Calu3 (cell line): ENCODE measurements around the gene ZNF138. TPM values are rescaled to one million over a fixed set of nuclear protein-coding genes. Genes with fewer than 3 reads are reported as not detected.

Experiments
- BruUV-seq: library from RNA; stranded (reverse); fragments of 400-500 nt; replicated peaks from 2 replicates; lab custom pipeline; 2021; lab: Mats Ljungman, UMichigan
- CTCF ChIA-PET: fragments of 300-600 bp; sonication (Branson Sonifier 250); formaldehyde crosslinking; loops from one replicate; lab custom pipeline; 2022; ENCODE audit warnings: antibody characterized with exemption; lab: Charles Lee
- DNase-seq: peaks from one replicate; pipeline ENCODE4 v3.0.0; 2022
- H3K27ac Mint-ChIP-seq: one replicate; pipeline ENCODE4 v1.8.0; 2022; ENCODE audit warnings: mixed read lengths; ENCODE audit not compliant: unreplicated experiment
- H3K27me3 Mint-ChIP-seq: one replicate; pipeline ENCODE4 v1.8.0; 2022; ENCODE audit warnings: mixed read lengths; ENCODE audit not compliant: unreplicated experiment
- H3K36me3 Mint-ChIP-seq: one replicate; pipeline ENCODE4 v1.8.0; 2022; ENCODE audit warnings: mild to moderate bottlenecking, moderate library complexity, mixed read lengths; ENCODE audit not compliant: insufficient read depth, unreplicated experiment
- H3K4me1 Mint-ChIP-seq: one replicate; pipeline ENCODE4 v1.8.0; 2022; ENCODE audit warnings: mild to moderate bottlenecking, low read depth, mixed read lengths; ENCODE audit not compliant: unreplicated experiment
- H3K4me3 Mint-ChIP-seq: one replicate; pipeline ENCODE4 v1.8.0; 2022; ENCODE audit warnings: mild to moderate bottlenecking, low read depth, moderate library complexity, mixed read lengths; ENCODE audit not compliant: unreplicated experiment
- H3K9me3 Mint-ChIP-seq: one replicate; pipeline ENCODE4 v1.8.0; 2022; ENCODE audit warnings: low read depth, mixed read lengths; ENCODE audit not compliant: unreplicated experiment
- intact Hi-C: fragments of 100-400 bp; cut with micrococcal nuclease; formaldehyde crosslinking; loops from one replicate; pipeline ENCODE4 v1.10.0; 2022; ENCODE audit not compliant: unreplicated experiment
- total RNA-seq: library from RNA; stranded (reverse); gene quantifications from 2 replicates; pipeline ENCODE4 v1.2.3, GENCODE V29; 2022
- TF ChIP-seq, protein P1 (sequence below): fragments of 200-600 bp; IDR thresholded peaks from one replicate; pipeline ENCODE4 v1.8.0; 2022; ENCODE audit warnings: antibody characterized with exemption; ENCODE audit not compliant: unreplicated experiment

ZNF138 gene
- total RNA-seq, 1 experiment from 2014 or later: 5.5 TPM

DNA sequence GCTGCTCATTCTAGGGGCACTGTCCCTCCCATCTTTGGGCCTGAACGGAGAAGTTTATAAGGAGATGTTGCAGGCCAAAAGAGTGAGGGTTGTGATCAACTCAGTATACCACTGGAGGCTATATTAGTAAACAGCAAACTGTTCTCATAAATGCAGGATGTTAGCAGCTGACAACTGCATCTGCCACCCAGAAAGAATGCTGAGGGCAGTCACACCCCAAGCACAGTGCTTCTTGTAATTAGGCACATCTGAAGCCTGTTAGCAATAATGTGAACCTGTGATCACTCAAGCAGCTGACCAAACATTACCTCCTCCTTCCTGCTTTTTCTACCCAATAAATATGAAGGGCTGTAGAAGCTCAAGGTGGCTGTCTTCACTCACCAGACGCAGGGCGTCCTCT is 38.4 kb upstream of the ZNF138 start:
- intact Hi-C loops: no loop called here
- H3K4me3 Mint-ChIP-seq: no peak overlapping the region
- no peaks in the 10 kb centered on the region for H3K4me1 Mint-ChIP-seq
- DNase-seq: no peak
- H3K27ac Mint-ChIP-seq: no peak overlapping the region
- CTCF ChIA-PET: no interaction called here
- TF ChIP-seq, protein P1, sequence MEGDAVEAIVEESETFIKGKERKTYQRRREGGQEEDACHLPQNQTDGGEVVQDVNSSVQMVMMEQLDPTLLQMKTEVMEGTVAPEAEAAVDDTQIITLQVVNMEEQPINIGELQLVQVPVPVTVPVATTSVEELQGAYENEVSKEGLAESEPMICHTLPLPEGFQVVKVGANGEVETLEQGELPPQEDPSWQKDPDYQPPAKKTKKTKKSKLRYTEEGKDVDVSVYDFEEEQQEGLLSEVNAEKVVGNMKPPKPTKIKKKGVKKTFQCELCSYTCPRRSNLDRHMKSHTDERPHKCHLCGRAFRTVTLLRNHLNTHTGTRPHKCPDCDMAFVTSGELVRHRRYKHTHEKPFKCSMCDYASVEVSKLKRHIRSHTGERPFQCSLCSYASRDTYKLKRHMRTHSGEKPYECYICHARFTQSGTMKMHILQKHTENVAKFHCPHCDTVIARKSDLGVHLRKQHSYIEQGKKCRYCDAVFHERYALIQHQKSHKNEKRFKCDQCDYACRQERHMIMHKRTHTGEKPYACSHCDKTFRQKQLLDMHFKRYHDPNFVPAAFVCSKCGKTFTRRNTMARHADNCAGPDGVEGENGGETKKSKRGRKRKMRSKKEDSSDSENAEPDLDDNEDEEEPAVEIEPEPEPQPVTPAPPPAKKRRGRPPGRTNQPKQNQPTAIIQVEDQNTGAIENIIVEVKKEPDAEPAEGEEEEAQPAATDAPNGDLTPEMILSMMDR: no peak
- H3K9me3 Mint-ChIP-seq: peaks cover 4% of the 10 kb centered on the region
- no peaks in the 10 kb centered on the region for H3K27me3 Mint-ChIP-seq
- H3K36me3 Mint-ChIP-seq: no peaks in the 10 kb centered on the region
- no TSS peak for BruUV-seq

GRCh38 chr7:64758151-64758550 is 36.1 kb upstream of the ZNF138 start:
- Mint-ChIP-seq H3K27me3 (no peaks in the 10 kb centered on the region), H3K4me3 (no peak overlapping the region), H3K9me3 (peaks cover 4% of the 10 kb centered on the region), H3K27ac (no peak overlapping the region), H3K4me1 (no peaks in the 10 kb centered on the region), H3K36me3 (no peaks in the 10 kb centered on the region)
- no peak for DNase-seq
- intact Hi-C loops: no loop called here
- no TSS peak for BruUV-seq
- CTCF ChIA-PET: no interaction called here
- TF ChIP-seq, protein P1: no peak

DNA sequence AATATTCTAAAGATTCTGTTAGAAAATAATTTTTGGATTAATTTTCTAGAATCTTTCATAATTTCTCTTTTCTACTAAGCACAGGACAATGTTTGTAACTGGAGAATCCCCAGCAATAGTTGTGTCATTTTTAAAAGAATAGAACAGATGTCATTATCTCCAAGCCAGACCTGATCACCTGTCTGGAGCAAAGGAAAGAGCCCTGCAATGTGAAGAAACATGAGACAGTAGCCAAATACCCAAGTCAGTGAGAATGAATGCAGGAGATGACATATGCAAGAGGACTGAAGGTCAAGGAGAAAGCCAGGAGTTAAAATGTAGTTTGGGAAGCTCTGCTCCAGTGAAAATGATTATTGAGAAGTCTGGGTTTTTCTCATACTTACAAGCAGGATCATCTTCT is 25.4 kb upstream of the ZNF138 start:
- Mint-ChIP-seq H3K36me3 (no peaks in the 10 kb centered on the region), H3K9me3 (no peaks in the 10 kb centered on the region), H3K4me1 (no peaks in the 10 kb centered on the region), H3K27ac (no peak overlapping the region), H3K27me3 (no peaks in the 10 kb centered on the region), H3K4me3 (no peak overlapping the region)
- CTCF ChIA-PET: no interaction called here
- no TSS peak for BruUV-seq
- TF ChIP-seq, protein P1: no peak
- DNase-seq: no peak
- intact Hi-C loops: no loop called here

GRCh38 chr7:64774204-64774842 is 19.9 kb upstream of the ZNF138 start:
- peaks cover 2% of the 10 kb centered on the region for H3K9me3 Mint-ChIP-seq
- no TSS peak for BruUV-seq
- no peaks in the 10 kb centered on the region for H3K27me3 Mint-ChIP-seq
- no peak overlapping the region for H3K4me3 Mint-ChIP-seq
- TF ChIP-seq, protein P1: no peak
- DNase-seq: no peak
- no peaks in the 10 kb centered on the region for H3K36me3 Mint-ChIP-seq
- intact Hi-C loops: no loop called here
- H3K4me1 Mint-ChIP-seq: no peaks in the 10 kb centered on the region
- CTCF ChIA-PET: no interaction called here
- no peak overlapping the region for H3K27ac Mint-ChIP-seq
